Hepatocyte (in vitro differentiated cells): ENCODE results near the gene OCEL1. TPM values are rescaled to one million over a fixed set of nuclear protein-coding genes. Genes with fewer than 3 reads are reported as not detected.
A peak's percentile ranks its signal among the peaks of the same experiment; 100 is the strongest.

ENCODE experiments used
- DNase-seq: peaks from one replicate; pipeline ENCODE4 v3.0.0-alpha.2; 2016; ENCODE audit warnings: low spot score
- H2AFZ ChIP-seq: fragments of 200-600 bp; sonication (generic); 2 replicates; pipeline ENCODE4 v1.6.0; 2016; ENCODE audit warnings: antibody characterized with exemption, mild to moderate bottlenecking
- H3K27ac ChIP-seq: fragments of 200-600 bp; sonication (generic); 2 replicates; pipeline ENCODE4 v1.5.1; 2016; ENCODE audit warnings: mild to moderate bottlenecking
- H3K27me3 ChIP-seq: fragments of 200-600 bp; sonication (generic); 2 replicates; pipeline ENCODE4 v1.6.1; 2016
- H3K36me3 ChIP-seq: fragments of 200-600 bp; sonication (generic); replicated peaks from 2 replicates; pipeline ENCODE4 v1.5.1; 2016; ENCODE audit warnings: low read depth; ENCODE audit not compliant: insufficient read depth
- H3K4me1 ChIP-seq: fragments of 200-600 bp; sonication (generic); 2 replicates; pipeline ENCODE4 v1.5.1; 2016; ENCODE audit warnings: mild to moderate bottlenecking, moderate library complexity; ENCODE audit not compliant: insufficient read depth
- H3K4me2 ChIP-seq: fragments of 200-600 bp; sonication (generic); 2 replicates; pipeline ENCODE4 v1.6.0; 2016
- H3K4me3 ChIP-seq: fragments of 200-600 bp; sonication (generic); 2 replicates; pipeline ENCODE4 v1.5.1; 2016; ENCODE audit warnings: mild to moderate bottlenecking
- H3K79me2 ChIP-seq: fragments of 200-600 bp; sonication (generic); 2 replicates; pipeline ENCODE4 v1.6.0; 2017; ENCODE audit warnings: mild to moderate bottlenecking
- H3K9me2 ChIP-seq: fragments of 200-600 bp; sonication (generic); replicated peaks from 2 replicates; pipeline ENCODE4 v1.6.0; 2017; ENCODE audit warnings: mild to moderate bottlenecking; ENCODE audit not compliant: insufficient read depth
- H3K9me3 ChIP-seq: fragments of 200-600 bp; sonication (generic); 2 replicates; pipeline ENCODE4 v1.5.1; 2016; ENCODE audit warnings: low read depth, mild to moderate bottlenecking
- H4K20me1 ChIP-seq: fragments of 200-600 bp; sonication (generic); 2 replicates; pipeline ENCODE4 v1.6.0; 2016; ENCODE audit warnings: mild to moderate bottlenecking; ENCODE audit not compliant: insufficient read depth, poor library complexity, severe bottlenecking
- EZH2 ChIP-seq: fragments of 200-600 bp; sonication (generic); IDR thresholded peaks from 2 replicates; pipeline ENCODE4 v1.6.1; 2016; ENCODE audit warnings: antibody characterized with exemption, mild to moderate bottlenecking, borderline replicate concordance
- EZH2phosphoT487 ChIP-seq: fragments of 200-600 bp; sonication (generic); IDR thresholded peaks from one replicate; pipeline ENCODE4 v1.6.1; 2018; ENCODE audit warnings: antibody characterized with exemption, mild to moderate bottlenecking, low read depth, moderate library complexity; ENCODE audit not compliant: unreplicated experiment, severe bottlenecking
- WGBS: methylation state at CpG from one replicate; pipeline ENCODE4 v1.1.6; 2016; ENCODE audit warnings: low lambda C conversion rate; ENCODE audit errors: missing lambda C conversion rate; 5-methylcytosine and 5-hydroxymethylcytosine counted together
- polyA plus RNA-seq: library from polyadenylated mRNA; unstranded; fragments of >200 nt; fragmentation: Nextera tagmentation; extraction: Ambion mirVana; gene quantifications from 2 replicates; pipeline ENCODE4 v1.2.1, GENCODE V29; 2016
- total RNA-seq: library from RNA; depleted of rRNA; stranded (reverse); fragments of >200 nt; gene quantifications from 2 replicates; pipeline ENCODE4 v1.2.3, GENCODE V29; 2014
- TF ChIP-seq, protein P1 (sequence below): fragments of 200-600 bp; sonication (generic); IDR thresholded peaks from 2 replicates; pipeline ENCODE4 v1.5.1; 2016; ENCODE audit warnings: antibody characterized with exemption, mild to moderate bottlenecking; ENCODE audit not compliant: poor library complexity

The OCEL1 gene
- total and polyA plus RNA-seq, 2 experiments from 2014 or later = 9.5 to 47.7 TPM

DNA sequence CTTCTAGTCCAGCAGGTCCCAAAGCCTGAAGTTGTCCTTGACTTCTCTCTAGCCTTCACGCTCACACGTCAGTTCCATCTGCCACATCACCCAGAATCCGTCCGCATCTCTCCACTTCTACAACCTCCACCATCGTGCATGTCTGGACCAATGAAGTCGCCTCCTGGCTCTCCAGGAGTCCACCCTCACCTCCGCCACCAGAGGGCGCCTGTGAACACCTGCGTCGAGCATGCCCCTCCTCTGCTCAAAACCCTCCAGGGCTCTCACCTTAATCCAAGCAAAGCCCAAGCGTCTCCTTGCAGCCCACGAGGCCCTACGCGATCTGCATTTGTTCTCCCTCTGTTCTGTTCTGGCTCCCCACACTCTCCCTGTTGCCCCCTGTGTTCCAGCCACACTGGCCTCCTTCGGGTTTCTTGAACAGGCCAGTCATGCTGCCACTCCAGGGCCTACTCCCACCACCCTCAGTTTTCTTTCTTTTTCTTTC is 34.9 kb downstream of the OCEL1 start:
- Histone ChIP-seq H3K79me2 (no peaks in the 10 kb centered on the region), H3K27me3 (no peaks in the 10 kb centered on the region), H3K4me2 (no peak overlapping the region), H3K4me3 (no peak overlapping the region), H3K9me2 (no peaks in the 10 kb centered on the region), H3K36me3 (no peaks in the 10 kb centered on the region), H3K27ac (no peak overlapping the region), H2AFZ (no peak overlapping the region), H3K4me1 (no peaks in the 10 kb centered on the region), H4K20me1 (no peaks in the 10 kb centered on the region), H3K9me3 (no peaks in the 10 kb centered on the region)
- TF ChIP-seq, protein P1, sequence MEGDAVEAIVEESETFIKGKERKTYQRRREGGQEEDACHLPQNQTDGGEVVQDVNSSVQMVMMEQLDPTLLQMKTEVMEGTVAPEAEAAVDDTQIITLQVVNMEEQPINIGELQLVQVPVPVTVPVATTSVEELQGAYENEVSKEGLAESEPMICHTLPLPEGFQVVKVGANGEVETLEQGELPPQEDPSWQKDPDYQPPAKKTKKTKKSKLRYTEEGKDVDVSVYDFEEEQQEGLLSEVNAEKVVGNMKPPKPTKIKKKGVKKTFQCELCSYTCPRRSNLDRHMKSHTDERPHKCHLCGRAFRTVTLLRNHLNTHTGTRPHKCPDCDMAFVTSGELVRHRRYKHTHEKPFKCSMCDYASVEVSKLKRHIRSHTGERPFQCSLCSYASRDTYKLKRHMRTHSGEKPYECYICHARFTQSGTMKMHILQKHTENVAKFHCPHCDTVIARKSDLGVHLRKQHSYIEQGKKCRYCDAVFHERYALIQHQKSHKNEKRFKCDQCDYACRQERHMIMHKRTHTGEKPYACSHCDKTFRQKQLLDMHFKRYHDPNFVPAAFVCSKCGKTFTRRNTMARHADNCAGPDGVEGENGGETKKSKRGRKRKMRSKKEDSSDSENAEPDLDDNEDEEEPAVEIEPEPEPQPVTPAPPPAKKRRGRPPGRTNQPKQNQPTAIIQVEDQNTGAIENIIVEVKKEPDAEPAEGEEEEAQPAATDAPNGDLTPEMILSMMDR = peak; percentile 87
- TF ChIP-seq EZH2 = no peak
- TF ChIP-seq EZH2phosphoT487 = no peak
- DNase-seq = peak; percentile 86
- 25% methylated on average over 15 of the region's 15 CpGs for WGBS

DNA sequence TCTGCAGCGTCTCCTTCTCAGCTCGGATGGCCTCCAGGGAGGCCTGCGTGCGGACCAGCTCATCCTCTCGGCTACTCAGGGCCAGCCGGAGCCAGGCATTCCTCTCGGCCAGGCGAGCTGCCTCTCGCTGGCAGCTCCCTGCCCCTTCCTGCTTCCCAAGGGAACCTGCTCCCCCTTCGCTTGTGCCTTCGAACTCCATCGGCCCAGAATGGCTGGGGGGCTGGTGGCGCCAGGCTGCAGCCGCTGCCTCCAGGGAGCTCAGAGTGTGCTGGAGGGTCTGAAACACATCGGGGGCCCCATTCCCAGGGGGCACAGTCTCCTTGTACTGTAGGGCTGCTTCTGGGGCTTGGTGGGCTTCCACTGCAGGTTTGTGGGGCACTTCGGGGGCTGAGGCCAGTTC is 36.5 kb downstream of the OCEL1 start:
- H3K9me2 ChIP-seq = no peaks in the 10 kb centered on the region
- H3K4me3 ChIP-seq = no peak overlapping the region
- H3K9me3 ChIP-seq = no peaks in the 10 kb centered on the region
- no peak overlapping the region for H3K27ac ChIP-seq
- H2AFZ ChIP-seq = no peak overlapping the region
- no peaks in the 10 kb centered on the region for H3K27me3 ChIP-seq
- H3K36me3 ChIP-seq = no peaks in the 10 kb centered on the region
- H3K4me1 ChIP-seq = no peaks in the 10 kb centered on the region
- no peak for DNase-seq
- WGBS = 85% methylated on average over 14 of the region's 16 CpGs
- H4K20me1 ChIP-seq = no peaks in the 10 kb centered on the region
- no peak for TF ChIP-seq EZH2
- no peak for TF ChIP-seq EZH2phosphoT487
- TF ChIP-seq, protein P1 = no peak
- H3K79me2 ChIP-seq = no peaks in the 10 kb centered on the region
- H3K4me2 ChIP-seq = no peak overlapping the region

DNA sequence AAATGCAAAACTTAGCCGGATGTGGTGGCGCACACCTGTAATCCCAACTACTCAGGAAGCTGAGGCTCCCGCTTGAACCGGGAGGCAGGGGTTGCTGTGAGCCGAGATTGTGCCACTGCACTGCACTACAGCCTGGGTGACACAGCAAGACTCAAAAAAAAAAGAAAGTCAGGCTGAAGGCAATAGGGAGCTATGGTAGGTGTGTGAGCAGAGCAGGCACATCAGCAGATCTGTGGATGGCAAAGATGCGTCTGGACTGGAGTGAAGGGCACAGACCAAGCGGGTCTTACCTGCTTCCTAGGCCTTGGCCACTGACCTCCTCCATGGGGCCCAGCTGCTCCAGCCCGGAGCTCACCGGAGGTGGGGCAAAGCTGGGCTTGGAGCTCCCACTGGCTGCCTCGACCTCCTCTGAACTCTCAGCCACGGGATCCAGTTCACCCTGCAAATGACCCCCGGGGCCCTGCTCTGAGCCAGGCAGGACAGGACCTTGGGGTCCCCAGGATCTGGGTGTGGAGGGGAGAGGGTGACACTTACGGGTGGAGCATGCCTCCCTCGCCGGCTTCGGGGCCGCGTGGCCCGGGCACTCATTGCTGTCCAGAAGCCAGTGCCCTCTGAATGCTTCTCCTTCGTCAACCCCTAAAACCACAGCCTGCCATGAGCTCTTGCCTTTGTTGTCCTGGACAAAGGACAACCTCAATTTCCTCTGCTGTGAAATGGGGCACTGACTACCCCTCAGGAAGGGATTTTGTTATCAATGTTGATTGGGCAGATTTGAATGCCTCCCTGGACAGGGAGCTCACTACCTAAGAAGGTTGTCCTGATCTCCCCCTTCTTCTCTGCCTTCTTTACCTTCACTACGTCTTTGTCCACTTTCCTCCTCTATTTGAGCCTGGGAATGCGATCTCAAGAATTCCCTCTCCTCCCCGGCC is 38.0 kb downstream of the OCEL1 start:
- H3K27me3 ChIP-seq = no peaks in the 10 kb centered on the region

More for the DNA sequence above, 38.0 kb downstream of the OCEL1 start:
- Histone ChIP-seq H3K27ac (no peak overlapping the region), H4K20me1 (no peaks in the 10 kb centered on the region), H3K4me2 (no peak overlapping the region), H3K4me1 (peaks cover 4% of the 10 kb centered on the region), H2AFZ (no peak overlapping the region), H3K79me2 (peaks cover 9% of the 10 kb centered on the region), H3K9me3 (no peaks in the 10 kb centered on the region), H3K9me2 (no peaks in the 10 kb centered on the region), H3K36me3 (no peaks in the 10 kb centered on the region), H3K4me3 (no peak overlapping the region)
- TF ChIP-seq, protein P1 = no peak
- TF ChIP-seq EZH2phosphoT487 (no peak), EZH2 (no peak)
- DNase-seq = no peak
- WGBS = 91% methylated on average over 23 of the region's 23 CpGs
